ENCODE measurements around the gene RNU6-1.

DNA sequence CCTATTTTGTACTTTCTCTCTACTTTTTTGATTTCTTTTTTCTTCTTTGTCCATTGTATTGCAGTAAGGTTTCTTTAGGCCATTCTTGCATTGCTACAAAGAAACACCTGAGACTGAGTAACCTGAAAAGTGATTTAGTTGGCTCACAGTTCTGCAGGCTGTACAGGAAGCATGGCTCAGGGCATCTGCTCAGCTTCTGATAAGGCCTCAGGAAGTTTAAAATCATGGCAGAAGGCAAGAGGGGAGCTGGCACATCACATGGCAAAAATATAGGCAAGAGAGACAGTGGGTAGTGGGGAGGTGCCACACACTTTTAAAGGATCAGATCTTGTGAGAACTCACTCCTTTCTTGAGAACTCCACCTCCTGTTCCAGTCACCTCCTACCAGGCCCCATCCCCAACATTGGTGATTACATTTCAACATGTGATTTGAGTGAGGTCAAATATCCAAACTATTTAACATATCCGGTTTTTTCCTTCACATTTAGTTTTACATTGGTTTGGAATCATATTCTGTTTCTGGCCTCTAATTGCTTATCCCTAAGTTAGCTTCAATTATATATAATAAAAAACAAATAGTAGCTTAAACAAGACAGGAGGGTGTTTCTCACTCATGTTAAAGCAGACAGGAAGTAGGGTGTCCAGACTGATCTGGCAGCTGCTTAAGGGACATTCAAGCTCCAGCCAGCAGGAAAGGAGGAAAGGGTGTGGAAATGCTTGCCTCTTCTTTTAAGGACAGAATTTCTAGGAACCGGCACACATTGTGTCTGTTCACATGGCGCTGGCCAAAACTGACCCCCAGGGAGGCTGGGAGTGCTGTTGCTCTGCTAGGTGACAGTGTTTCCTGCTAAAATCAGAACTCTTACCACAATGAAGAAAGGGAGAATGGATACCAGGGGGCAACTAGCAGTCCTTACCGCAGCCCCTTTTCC is 43.4 kb downstream of the RNU6-1 start:
- no peak for TF ChIP-seq CTCF (IDR thresholded peaks at IDR 0.05)
- no peak for TF ChIP-seq EZH2 (IDR thresholded peaks at IDR 0.05)
